SIG-M5 treated with dmso at 0.1 percent for 504 hours (cell line): ENCODE measurements around the gene SRCIN1.

ENCODE experiments used
- DNase-seq: peaks from one replicate; lab custom pipeline; 2025; ENCODE audit not compliant: unreplicated experiment; lab: John Stamatoyannopoulos, UW

SRCIN1 gene

DNA sequence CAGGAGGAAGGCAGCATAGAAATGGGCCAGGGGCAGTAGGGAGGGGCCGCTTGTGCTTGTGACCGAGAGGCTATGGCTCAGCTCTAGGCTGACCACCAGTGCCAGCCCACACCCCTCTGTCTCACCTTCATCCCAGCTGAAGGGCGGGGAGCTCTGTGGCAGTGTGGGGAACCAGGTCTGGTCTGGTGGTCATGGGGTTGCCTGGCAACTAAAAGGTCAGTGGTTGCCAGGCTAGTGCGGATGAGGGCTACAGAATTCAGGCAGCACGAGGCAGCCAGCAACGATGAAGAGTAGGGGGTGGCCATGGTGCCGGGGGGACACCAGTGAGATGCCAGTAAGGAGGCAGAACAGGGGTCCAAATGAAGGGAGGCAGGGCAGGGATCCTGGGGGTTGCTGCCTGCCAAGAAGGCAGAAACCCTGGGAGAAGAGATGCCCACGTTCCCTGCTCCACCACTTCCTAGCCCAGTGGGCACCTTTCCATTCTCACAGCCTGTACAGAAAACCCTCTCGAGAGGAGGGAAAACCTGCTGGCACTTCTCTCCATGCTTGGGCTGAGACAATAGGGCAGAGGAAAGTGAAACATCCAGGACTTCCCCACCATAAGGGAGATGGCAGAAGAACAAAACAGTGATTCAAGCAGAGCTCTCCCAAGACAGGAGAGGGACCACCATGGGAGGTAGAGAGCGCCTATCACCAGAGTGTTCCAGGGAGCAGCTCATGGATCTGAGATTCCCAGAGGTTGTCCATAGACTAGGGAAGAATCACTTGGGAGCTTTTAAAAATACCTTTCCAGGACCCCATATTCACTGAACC lies 39.7 kb downstream of the SRCIN1 start:
- DNase-seq: no peak

DNA sequence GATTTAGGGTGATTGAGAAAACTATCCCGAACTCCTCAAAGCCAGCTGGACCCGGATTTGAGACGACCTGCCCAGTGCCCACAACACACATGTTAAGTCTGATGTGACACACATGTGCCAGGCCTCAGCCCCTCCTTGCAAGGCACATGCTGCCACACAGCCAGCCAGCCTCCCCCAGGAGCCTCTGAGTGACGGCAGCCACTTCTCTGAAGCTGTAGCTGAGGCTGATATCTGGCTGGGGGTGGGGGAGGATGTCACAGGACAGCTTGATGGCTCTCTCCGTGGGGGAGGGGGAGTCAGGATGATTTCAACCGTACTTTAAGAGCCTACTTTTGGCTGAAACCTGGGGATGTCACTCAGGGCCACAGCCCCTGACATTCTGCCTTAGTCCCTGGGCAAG lies 40.9 kb downstream of the SRCIN1 start:
- DNase-seq: no peak

DNA sequence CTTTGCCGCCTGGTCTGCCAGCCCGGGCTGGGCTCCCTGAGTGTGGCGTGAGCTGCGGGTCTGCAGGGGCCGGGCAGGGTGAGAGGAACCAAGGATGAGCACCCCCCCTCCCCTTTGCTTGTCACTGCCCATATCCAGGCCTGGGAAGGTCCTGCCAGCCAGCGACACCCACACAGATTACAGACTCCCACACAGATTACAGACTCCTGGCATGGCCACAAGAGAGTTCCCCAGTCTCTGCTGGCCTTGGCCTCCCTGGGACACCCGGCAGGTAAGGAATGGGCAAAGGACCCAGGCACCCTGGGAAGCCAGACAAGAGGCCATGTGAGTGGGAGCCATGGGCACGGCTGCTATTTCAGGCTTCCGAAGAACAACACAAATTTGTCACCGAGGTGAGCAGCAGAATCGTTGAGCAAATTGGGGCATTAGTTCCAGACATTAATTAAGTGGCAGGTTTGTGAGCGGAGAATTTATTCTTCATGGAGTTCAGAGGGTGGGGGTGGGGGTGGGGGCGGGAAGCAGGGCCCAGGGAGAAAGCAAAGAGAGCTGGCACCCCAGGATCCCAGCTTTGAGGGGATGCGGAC lies 41.4 kb downstream of the SRCIN1 start:
- DNase-seq: no peak

DNA sequence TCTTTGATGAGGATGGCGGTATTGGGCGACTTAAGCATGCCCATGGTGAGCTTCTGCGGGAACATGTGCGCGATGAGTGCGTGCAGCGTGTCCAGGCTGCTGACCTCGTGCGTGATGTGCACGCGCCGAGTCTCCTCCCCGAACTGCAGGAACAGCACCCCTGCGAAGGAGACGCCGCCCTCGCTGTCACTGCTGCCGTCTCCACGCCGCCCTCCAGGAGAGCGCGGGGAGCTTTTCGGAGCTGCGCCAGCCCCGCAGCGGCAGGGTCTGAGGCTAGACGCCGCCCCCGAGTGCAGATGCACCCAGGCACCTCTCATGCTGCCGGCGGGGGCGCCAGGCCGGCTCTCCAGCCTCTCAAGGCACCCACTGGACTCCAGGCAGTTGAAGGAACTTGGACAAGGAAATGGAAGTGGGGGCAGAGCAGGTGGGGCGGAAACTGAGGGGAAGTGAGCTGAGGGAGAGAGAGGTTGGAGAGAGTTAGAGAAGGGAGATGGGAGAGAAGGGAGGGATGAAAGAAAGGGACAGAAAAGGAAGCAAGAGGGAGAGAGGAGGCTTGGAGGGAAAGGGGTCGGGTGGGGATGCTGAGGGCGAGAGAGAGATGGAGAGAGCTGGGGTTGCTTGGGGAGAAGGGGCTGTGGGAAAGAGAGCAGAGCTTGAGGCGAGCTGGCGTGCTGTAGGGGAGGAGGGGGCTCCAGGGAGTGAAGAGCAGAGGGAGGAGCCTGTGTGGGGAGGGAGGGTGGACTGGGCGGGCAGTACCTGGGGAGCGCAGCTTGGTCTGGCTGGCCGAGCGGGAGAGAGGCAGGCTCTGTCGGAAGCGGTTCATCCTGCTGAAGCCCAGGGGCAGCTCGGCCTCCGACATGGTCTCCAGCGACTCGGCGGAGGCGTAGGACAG lies 42.1 kb downstream of the SRCIN1 start:
- DNase-seq: no peak

DNA sequence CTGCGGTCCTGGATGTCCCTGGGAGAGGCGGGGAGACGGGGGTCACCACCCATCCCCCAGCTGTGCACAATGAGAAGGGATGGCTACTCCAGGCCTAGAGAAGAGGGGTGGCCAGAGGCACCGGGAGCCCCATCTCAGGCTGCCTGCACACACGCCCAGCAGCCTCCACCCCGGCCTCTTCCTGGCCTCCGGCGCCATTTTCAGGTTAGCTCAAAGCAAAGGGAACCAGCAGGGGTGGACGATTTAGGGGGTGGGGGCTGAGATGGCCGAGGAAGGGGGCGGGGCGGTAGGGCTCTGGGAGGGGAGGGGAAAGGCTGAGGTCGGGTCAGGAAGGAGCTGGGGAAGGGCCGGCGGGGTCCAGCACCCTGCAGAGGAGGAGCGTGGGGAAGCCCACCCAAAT lies 42.8 kb downstream of the SRCIN1 start:
- no peak for DNase-seq

DNA sequence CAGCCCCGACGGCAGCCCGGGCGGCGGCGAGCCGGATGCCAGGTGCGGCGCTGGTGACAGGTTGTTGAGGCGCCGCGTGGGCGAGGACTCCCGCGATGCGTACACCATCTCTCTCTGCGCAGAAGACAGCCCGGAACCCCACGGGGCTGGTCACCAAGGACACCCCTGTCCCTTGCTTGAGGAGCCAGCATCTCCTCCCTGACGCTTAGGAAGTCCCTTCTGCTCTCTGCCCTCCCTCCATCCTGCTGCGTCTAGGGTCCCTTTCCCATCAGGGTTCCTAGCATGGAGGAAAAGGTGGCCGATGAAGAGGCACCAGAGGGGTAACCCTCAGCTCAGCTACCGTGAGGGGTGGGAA lies 43.6 kb downstream of the SRCIN1 start:
- no peak for DNase-seq

DNA sequence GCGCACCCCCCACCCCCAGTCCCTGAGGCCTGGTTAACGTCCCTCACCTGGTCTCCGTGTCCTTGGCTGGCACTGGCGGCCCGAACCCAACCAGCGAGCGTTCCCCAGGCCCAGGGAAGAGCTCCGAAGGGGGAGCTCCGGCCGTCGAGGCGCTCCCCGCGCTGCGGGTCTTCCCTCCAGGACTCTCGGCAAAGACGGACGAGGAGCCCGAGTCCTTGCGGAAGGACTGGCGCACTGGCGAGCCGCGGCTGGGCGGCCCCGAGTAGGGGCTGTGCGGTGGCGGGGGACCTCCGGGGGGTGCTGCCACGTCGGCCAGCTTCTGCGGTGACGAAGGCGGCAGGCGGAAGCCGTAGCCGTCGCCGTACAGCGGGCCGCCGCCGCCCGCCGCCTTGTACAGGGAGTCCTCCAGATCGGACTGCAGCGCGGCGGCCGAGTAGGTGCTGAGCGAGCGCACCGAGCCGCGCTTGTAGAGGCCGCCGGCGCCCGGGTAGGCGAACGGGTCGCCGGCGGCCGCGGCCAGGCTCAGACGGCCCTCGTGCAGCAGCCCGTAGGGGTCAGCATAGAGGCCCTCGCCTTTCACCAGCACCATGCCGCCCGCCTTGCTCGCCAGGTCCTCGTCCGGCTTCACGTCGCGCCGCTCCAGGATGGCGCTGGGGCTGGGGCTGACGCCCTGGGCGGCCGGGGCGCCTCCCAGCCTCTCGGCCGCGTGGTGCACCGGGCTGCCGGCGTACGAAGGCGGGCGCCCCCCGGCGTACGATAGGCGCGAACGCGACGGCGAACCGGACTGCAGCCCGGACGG lies 44.1 kb downstream of the SRCIN1 start:
- DNase-seq: no peak

DNA sequence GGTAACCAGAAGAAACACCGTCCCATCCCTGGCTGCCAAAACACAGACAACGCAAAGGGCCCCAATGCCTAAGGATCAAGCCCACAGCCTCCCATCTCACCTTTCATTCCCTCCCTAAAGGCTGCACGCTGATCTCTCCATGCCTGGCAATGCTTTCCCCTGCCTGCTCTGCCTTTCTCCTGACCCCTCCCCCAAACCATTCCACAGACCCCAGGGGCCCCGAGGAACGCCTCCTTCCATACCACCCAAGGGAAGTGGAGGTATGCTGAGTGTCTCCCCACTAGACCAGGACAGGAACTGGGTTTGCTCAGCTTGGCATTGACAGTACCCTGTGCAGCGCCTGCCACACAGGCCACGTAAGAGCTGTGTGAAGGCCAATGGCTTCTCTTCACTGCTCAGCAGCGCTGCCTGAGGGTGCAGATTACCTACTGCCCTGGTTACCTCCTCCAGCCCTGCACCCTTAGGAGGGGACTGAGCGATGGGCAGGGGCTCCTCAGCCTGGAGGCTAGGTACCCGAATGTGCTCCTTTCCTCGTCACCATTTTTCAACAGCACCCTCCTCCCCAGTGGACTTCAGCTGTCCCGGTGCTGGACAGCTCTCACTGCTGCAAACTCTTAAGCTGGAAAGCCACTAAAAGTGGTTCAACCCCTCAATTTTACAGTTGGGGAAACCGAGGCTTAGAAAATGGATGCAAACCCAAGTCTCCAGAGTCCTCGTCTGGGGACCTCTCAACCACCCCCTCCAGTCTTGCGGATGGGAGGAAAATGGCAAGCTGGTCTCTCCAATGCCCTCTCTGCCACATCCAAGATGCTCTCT lies 45.0 kb downstream of the SRCIN1 start:
- no peak for DNase-seq

DNA sequence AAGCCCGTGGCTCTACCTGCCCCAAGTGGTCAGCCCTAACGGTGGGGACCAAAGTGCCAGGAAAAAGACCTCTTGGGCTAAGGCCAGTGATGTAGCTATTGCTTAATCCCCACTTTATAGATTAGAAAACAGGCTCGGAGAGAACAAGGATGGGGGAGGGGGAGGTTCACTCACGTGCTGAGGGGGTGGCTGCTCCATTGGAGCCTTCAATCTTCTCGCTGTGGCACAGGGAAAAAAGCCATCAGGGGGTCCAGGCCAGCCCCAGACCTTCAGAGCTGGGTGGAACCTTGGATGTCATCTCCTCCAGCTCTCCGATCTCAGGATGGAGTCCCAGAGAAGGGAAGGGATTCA lies 45.9 kb downstream of the SRCIN1 start:
- no peak for DNase-seq

DNA sequence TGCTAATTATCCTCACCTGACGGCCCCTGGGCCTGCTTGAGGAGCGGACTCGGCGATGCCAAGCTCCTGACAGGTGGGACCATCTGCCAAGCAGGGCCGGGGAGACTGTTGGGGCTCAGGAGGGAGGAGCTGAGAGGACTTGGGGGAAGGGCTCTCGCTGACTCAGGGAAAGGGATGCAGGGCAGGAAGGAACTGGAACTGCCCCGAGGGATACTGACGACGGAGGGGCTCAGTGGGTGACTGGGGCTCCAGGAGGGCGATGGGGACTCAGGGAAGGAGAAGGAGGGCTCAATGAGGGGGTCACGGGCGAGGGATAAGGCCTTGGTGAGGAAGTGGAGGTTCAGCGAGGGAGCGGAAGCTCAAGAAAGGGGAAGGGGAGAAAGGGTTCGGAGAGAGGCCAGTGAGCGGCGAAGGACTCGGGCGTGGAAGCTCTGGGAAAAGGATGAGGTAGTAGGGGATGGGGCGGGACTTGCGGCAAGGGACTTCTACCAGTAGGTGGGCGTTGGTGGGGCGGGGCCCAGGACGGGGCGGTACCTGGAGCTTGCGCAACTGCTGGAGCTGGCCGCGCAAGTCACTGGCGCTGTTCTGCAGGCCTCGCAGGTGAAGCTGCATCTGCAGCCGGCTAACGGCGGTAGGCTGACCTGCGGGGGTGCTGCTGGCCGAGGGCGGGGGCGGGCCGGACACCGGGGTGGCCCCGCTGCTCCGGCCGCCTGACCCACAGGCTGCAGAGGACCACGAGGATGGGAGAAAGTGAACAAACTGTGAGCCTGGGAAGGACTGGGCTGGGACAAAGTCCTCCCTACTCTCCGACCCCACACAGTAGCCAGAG lies 46.5 kb downstream of the SRCIN1 start:
- peak; percentile 84 for DNase-seq

DNA sequence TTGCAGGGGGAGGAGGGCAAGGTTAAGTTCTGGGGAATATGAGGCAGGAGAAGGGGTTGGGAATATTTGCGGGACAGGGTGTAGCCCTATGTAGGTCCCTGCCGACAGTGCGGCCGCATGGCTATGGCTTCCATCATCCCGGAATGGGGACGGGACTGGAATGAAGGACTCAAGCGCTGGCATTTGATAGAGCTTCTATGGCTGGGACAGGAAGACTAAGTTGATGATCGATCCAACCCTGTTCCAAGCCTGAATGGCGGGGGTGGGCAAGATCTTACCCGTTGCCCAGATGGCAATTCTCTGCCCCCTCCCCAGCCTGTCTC lies 47.1 kb downstream of the SRCIN1 start:
- no peak for DNase-seq

DNA sequence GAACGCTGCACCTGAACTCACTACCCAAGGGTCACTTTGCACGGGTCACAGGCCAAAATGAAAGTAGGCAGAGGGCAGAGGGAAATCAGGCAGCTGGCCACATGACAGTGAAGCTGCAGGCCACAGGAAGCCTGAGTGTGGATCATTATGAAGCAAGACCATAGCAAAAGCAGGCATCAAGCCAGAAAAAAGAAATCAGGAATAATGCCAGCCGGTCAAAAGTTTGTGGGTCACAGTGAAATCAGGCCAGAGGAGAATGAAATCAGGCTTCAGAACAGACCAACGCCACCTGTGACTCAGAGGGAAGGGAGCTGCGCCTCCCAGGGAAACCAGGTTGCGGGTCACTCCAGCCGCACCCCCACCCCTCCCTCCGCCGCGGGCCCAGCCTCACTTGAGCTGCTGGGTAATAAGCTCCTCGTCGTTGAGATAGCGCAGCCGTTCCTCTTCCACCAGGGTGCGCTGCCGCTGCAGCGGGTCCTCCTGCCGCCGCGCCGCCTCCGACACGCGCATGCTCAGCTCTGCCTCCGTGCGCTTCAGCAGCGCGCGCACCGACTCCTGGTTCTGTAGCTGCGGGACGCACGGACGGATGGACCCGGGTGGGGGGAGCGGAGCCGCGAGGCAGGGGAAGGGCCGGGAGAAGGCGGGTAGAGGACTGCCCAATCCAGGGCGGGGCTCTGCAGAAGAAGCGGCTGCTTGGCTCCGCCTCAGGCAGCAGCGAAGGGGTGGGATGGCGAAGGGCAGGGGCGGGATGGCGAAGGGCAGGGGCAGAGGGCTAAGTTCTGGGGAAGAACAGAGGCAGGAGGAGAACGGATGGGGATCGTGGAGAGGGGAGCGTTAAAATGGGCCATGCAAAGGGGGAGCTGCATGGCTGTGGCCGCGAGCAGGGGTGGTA lies 47.7 kb downstream of the SRCIN1 start:
- peak; percentile 89 for DNase-seq

DNA sequence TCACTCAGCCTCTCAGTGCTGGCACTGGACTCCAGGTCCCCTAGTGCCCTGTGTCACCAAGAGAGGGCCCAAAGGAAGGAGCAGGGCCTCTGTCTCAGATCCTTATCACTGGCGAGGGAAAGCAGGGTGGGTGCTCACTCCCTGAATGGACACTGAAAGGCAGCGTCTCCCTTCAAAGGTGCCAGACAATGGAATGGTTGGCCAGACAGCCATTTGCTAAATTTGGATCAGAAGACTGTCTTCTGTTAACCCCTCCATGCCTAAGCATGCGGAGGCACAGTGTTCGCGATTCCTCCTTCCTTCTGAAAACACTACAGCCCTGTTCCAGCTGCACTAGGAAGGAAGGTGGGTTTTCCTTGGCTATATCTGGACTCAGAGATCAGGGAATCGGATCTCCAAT lies 48.4 kb downstream of the SRCIN1 start:
- DNase-seq: no peak

DNA sequence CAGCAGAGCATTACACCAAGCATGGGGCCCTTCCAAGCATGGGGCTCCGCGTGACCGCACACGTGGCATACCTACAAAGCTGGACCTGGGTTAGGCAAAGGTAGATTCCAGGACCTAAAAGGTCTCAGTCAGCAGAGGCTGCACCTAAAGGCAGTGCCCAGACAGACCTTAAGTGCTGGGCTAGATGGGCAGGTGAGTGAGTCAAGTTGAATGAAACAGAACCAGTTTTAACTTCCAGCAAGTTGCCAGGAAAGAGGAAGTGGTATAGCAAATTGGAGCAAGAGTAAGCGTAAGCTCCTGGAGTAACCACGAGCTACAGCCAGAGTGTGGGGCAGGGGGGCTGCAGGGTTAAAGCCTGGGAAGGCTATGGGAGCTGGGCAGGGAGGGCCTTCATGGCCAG lies 49.5 kb downstream of the SRCIN1 start:
- DNase-seq: peak; percentile 69

DNA sequence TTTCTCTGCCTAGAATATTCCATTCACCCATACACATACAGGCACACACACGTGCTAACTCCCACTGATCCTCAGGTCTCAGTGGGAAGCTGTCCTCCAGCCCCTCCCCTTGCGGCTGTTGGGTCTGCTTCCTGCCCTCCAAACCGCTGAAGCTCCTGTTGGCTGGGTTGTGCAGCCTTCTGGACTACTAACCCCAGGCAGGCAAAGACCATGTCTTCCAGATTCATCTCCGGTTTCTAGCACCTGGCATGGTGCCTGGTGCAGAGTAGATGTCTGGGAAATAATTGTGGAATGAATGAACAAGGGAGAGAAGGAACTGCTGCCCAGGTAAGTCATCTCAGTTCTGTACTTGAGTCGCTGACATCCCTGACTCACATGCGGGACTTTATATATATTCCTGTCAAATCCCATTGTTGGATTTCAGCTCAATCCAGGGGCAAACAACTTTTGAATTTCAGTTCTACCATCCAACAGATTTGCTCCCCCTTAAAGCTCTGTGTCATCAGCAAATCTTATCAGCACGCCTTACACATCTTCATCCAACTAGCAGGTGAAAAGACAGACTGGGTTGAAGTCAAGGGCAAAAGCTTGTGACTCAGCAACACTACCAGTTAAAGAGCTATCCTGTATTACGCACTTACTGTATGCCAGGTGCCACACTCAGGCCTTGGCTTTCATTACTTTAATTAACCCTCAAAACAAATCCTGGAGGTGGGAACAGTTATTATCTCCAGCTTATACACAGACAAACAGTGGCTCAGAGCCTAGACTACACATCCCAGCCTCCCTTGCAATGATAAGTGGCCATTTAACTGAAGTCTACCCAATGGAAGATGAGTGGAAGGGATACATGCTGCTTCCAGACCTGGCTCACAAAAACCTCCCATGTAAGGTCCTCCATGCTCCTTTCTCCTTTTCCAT lies 51.1 kb downstream of the SRCIN1 start:
- DNase-seq: no peak

DNA sequence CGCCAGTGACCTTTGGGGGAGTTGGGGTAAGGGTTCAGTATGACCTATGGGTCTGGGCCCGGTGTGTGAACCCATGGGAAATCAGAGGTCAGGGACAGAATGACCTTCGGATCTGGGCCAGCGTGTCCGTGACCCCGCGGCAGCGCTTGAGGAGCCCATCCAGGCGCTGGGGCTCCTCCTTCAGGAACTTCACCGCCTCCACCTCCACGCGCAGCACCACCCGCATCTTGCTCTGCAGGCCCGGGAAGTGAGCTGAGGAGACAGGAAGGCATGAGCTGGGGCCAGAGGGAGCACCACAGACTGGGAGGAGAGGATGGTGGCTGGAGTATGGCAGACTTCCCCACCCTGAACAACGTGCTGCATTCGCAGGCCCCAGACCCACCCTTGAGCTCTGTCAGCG lies 53.4 kb downstream of the SRCIN1 start:
- no peak for DNase-seq

DNA sequence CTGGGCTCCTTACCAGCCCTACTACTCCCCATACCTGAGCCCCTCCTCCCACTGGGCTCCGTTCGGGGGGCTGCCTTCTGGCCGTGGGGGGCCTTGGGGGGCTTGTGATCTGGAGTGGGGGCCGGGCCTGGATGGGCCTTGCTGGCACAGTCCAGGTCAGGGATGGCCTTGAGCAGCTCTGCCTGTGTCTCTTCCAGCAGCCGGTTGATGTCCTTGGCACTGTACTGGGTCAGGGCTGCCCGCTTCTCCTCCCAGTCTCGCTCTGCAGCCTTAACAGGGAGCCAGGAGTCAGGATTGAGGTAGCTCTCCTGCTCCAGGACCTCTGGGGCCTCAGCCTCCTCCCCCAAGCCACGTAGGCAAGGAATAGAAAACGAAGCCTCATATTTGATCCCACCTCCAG lies 54.6 kb downstream of the SRCIN1 start:
- no peak for DNase-seq

DNA sequence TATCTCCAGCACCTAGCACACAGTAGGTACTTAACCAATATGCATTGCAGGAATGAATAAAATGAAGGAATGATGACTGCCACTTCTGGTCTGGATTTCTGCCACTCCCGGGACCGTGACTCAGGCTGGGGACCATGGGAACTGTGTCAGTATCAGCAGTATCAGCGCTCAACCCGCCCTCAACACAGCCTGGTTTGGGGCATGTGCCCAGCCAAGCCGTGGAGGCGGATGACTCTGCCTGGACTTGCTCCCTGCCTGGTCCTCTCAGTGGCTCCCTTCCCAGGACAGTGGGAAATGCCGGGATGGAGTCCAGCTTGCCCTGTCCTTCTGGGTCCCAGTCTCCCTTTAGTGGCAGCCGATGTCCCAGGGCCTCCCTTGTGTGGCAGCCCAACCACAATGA lies 55.1 kb downstream of the SRCIN1 start:
- no peak for DNase-seq
